K562 (cell line): ENCODE results near the gene PCDHB14. TPM values are rescaled to one million over a fixed set of nuclear protein-coding genes. Genes with fewer than 3 reads are reported as not detected.

ENCODE experiments used
- ATAC-seq: fragments of 200-7000 bp; cut with Tn5 transposase; 3 replicates; pipeline ENCODE4 v1.9.1; 2020; ENCODE audit warnings: moderate library complexity
- BruUV-seq: library from RNA; stranded (reverse); fragments of 400-500 nt; replicated peaks from 2 replicates; lab custom pipeline; 2021; lab: Mats Ljungman, UMichigan
- CTCF ChIA-PET: fragments of 300-600 bp; formaldehyde crosslinking; extraction: SDS; loops from one replicate; lab custom pipeline; 2021; ENCODE audit warnings: low intra/inter-chr PET ratio; lab: Yijun Ruan, JAX
- POLR2A ChIA-PET: fragments of 300-600, 350-650 bp; sonication (Branson Sonifier 250); formaldehyde crosslinking; extraction: SDS; loops from one replicate; lab custom pipeline; 2021; ENCODE audit warnings: antibody characterized with exemption, inconsistent platforms; lab: Yijun Ruan, JAX
- DNase-seq, 4 experiments: peaks; one replicate each; pipeline versions ENCODE4 v3.0.0 to v3.0.0-alpha.2; 2011 to 2018; ENCODE audit warnings: low spot score in 3 of 4, mixed read lengths in 3 of 4; ENCODE audit errors: extremely low read depth in 1 of 4
- FAIRE-seq: peaks from 2 replicates; lab custom pipeline; 2011; peaks lifted over from hg19 to GRCh38; lab: Jason Lieb, UNC
- H2AFZ ChIP-seq: 2 replicates; pipeline ENCODE4 v1.6.0; 2011; ENCODE audit warnings: low read depth, low read length, control low read depth, inconsistent platforms
- H3K27ac ChIP-seq: fragments of 200-600 bp; 3 replicates; pipeline ENCODE4 v1.8.0; 2011; ENCODE audit warnings: low read depth, mild to moderate bottlenecking, control low read depth, inconsistent platforms, low read length, moderate library complexity, mixed read lengths; ENCODE audit errors: extremely low read depth
- H3K27me3 ChIP-seq, 2 experiments: fragments of 300-600 bp in 1 of 2; 2 replicates in 1 of 2; 3 replicates in 1 of 2; pipeline versions ENCODE4 v1.6.0 to v1.8.0; 2011; ENCODE audit warnings: inconsistent platforms in 2 of 2, low read length in 2 of 2, mild to moderate bottlenecking in 1 of 2, mixed read lengths in 1 of 2, moderate library complexity in 1 of 2; ENCODE audit not compliant: control insufficient read depth in 2 of 2, insufficient read depth in 2 of 2
- H3K36me3 ChIP-seq: fragments of 300-600 bp; 3 replicates; pipeline ENCODE4 v1.8.0; 2011; ENCODE audit warnings: mild to moderate bottlenecking, low read length, inconsistent platforms; ENCODE audit not compliant: control insufficient read depth, insufficient read depth
- H3K4me1 ChIP-seq, 2 experiments: fragments of 200-600 bp in 1 of 2; replicated peaks in 1 of 2; 2 replicates in 1 of 2; 3 replicates in 1 of 2; pipeline versions ENCODE4 v1.5.1 to v1.8.0; 2011; ENCODE audit warnings: inconsistent platforms in 2 of 2, low read length in 2 of 2, mild to moderate bottlenecking in 1 of 2, mixed read lengths in 1 of 2, moderate library complexity in 1 of 2; ENCODE audit not compliant: control insufficient read depth in 2 of 2, insufficient read depth in 2 of 2
- H3K4me2 ChIP-seq: 2 replicates; pipeline ENCODE4 v1.6.1; 2011; ENCODE audit warnings: low read length, control low read depth, inconsistent platforms, mixed read lengths; ENCODE audit not compliant: insufficient read depth
- H3K4me3 ChIP-seq: fragments of 200-600 bp; sonication (generic), shearing (Covaris generic); 2 replicates; pipeline ENCODE4 v1.5.1; 2016; ENCODE audit warnings: control low read depth, inconsistent platforms
- H3K79me2 ChIP-seq: fragments of 200-600 bp; 3 replicates; pipeline ENCODE4 v1.8.0; 2011; ENCODE audit warnings: low read length, inconsistent platforms; ENCODE audit not compliant: control insufficient read depth, insufficient read depth
- H3K9ac ChIP-seq, 2 experiments: 2 replicates each; pipeline versions ENCODE4 v1.6.0 to v1.6.1; 2011; ENCODE audit warnings: low read depth in 2 of 2, low read length in 2 of 2, control low read depth in 1 of 2, inconsistent platforms in 1 of 2, mild to moderate bottlenecking in 1 of 2, mixed read lengths in 1 of 2; ENCODE audit not compliant: insufficient read depth in 1 of 2
- H3K9me1 ChIP-seq: one replicate; pipeline ENCODE4 v1.6.0; 2011; ENCODE audit warnings: inconsistent platforms, mild to moderate bottlenecking, low read length, moderate library complexity; ENCODE audit not compliant: control insufficient read depth, insufficient read depth
- H3K9me3 ChIP-seq: replicated peaks from 2 replicates; pipeline ENCODE4 v1.5.1; 2011; ENCODE audit warnings: low read depth, low read length, inconsistent platforms; ENCODE audit not compliant: control insufficient read depth, insufficient read depth
- H4K20me1 ChIP-seq: replicated peaks from 2 replicates; pipeline ENCODE4 v1.6.1; 2011; ENCODE audit warnings: low read length, inconsistent platforms, mixed read lengths; ENCODE audit not compliant: control insufficient read depth, insufficient read depth
- C11orf30 ChIP-seq: fragments of 450-650 bp; IDR thresholded peaks from 2 replicates; pipeline ENCODE4 v1.6.1; 2016; ENCODE audit warnings: low read depth, mild to moderate bottlenecking
- FOXP4 ChIP-seq: sonication (generic); formaldehyde crosslinking; IDR thresholded peaks from 2 replicates; pipeline ENCODE4 v1.8.0; 2022; ENCODE audit warnings: mild to moderate bottlenecking, missing genetic modification reagents, borderline replicate concordance
- ILK ChIP-seq: fragments of 450-650 bp; IDR thresholded peaks from 2 replicates; pipeline ENCODE4 v1.6.1; 2016; ENCODE audit warnings: missing genetic modification characterization, low read depth, mild to moderate bottlenecking, missing compliant biosample characterization, moderate library complexity, borderline replicate concordance
- MAFF ChIP-seq: IDR thresholded peaks from 2 replicates; pipeline ENCODE4 v1.6.1; 2012; ENCODE audit warnings: low read length, improper control_type of control experiment
- MEIS2 ChIP-seq: fragments of 450-650 bp; IDR thresholded peaks from 2 replicates; pipeline ENCODE4 v1.6.1; 2014; ENCODE audit warnings: mild to moderate bottlenecking; ENCODE audit not compliant: partially characterized antibody
- NBN ChIP-seq: fragments of 450-650 bp; IDR thresholded peaks from 2 replicates; pipeline ENCODE4 v1.6.1; 2016; ENCODE audit warnings: low read depth, mild to moderate bottlenecking
- NR3C1 ChIP-seq: sonication (generic); formaldehyde crosslinking; IDR thresholded peaks from 2 replicates; pipeline ENCODE4 v1.8.1; 2022; ENCODE audit warnings: missing genetic modification reagents
- POLR2AphosphoS5 ChIP-seq: IDR thresholded peaks from 2 replicates; pipeline ENCODE4 v1.6.1; 2011; ENCODE audit warnings: mild to moderate bottlenecking, low read depth, low read length, moderate library complexity; ENCODE audit not compliant: control insufficient read depth, insufficient read depth
- RBM39 ChIP-seq: fragments of 200-400 bp; formaldehyde crosslinking; optimal IDR thresholded peaks from 2 replicates; pipeline ENCODE3; 2018; ENCODE audit warnings: low read depth, low read length
- SNAPC5 ChIP-seq: fragments of 250-450 bp; sonication (Bioruptor Pico); IDR thresholded peaks from 2 replicates; pipeline ENCODE4 v1.8.0; 2021; ENCODE audit warnings: moderate library complexity, mild to moderate bottlenecking, inconsistent platforms
- U2AF1 ChIP-seq: fragments of 200-400 bp; formaldehyde crosslinking; optimal IDR thresholded peaks from 2 replicates; pipeline ENCODE3; 2017; ENCODE audit warnings: mild to moderate bottlenecking, low read depth, low read length, moderate library complexity
- ZNF316 ChIP-seq: fragments of 450-650 bp; IDR thresholded peaks from 2 replicates; pipeline ENCODE4 v1.6.1; 2016
- WGBS: fragments of 100-300 bp; shearing (Covaris generic); methylation state at CpG from one replicate; pipeline ENCODE4 v1.1.6; 2016; ENCODE audit warnings: low coverage, mixed read lengths; ENCODE audit not compliant: insufficient coverage; ENCODE audit errors: missing lambda C conversion rate; 5-methylcytosine and 5-hydroxymethylcytosine counted together
- in situ Hi-C: fragments of 300-500 bp; cut with MboI; formaldehyde crosslinking; loops from 4 replicates; pipeline ENCODE4 v1.15.0; 2018; ENCODE audit warnings: inconsistent platforms, mixed read lengths
- intact Hi-C: fragments of 100-400 bp; cut with micrococcal nuclease; formaldehyde crosslinking; loops from 2 replicates; pipeline ENCODE4 v1.14.2; 2022
- polyA plus RNA-seq, 8 experiments: library from polyadenylated mRNA; depleted of rRNA in 4 of 8; stranded (reverse) in 5 of 8; unstranded in 3 of 8; fragments of >200 nt; fragmentation: Nextera tagmentation in 2 of 8; fragmentation: Illumina TruSeq in 1 of 8; extraction: Ambion mirVana in 2 of 8; extraction: Trizol in 1 of 8; gene quantifications; 2 replicates each; pipeline versions ENCODE4 v1.2.1 to v1.2.3, GENCODE V29; 2011 to 2014; ENCODE audit warnings: inconsistent platforms in 1 of 8, missing spikeins in 1 of 8
- total RNA-seq, 7 experiments: library from RNA; depleted of rRNA in 6 of 7; stranded (reverse); fragments of >200 nt in 6 of 7; fragmentation: Illumina TruSeq in 2 of 7; extraction: Trizol in 2 of 7; gene quantifications; 2 replicates each; pipeline versions ENCODE4 v1.2.1 to v1.2.3, GENCODE V29; 2011 to 2021; ENCODE audit warnings: low replicate concordance in 1 of 7

Gene PCDHB14
- total and polyA plus RNA-seq, 9 of the 15 experiments (the other 6 are each of a cell fraction or from before 2014, with no cell fraction given), result not detected

- intact Hi-C loops (no loop called here), in situ Hi-C loops (no loop called here)
- Histone ChIP-seq H3K27ac (no peak overlapping the region), H3K9me1 (no peaks in the 10 kb centered on the region), H3K79me2 (no peaks in the 10 kb centered on the region), H3K9ac (no peak overlapping the region), H2AFZ (no peak overlapping the region), H3K9me3 (no peaks in the 10 kb centered on the region), H3K36me3 (no peaks in the 10 kb centered on the region), H3K4me3 (no peak overlapping the region), H4K20me1 (no peaks in the 10 kb centered on the region), H3K4me1 (no peaks in the 10 kb centered on the region), H3K27me3 (peaks cover 5 to 14% of the 10 kb centered on the region in 2 experiments; a peak in 1 of 5 replicates), H3K4me2 (no peak overlapping the region)
- CTCF ChIA-PET, result no interaction called here
- WGBS, result 0% methylated on average over 1 of the region's 1 CpG
- FAIRE-seq (no peak), DNase-seq (no peak), ATAC-seq (no peak)
- no peak for TF ChIP-seq NBN
- TF ChIP-seq SNAPC5 (CRISPR knock-in tag), result no peak
- no peak for TF ChIP-seq NR3C1 (CRISPR knock-in tag)
- TF ChIP-seq POLR2AphosphoS5, result no peak
- TF ChIP-seq U2AF1, result no peak
- no peak for TF ChIP-seq ILK (tag)
- no peak for TF ChIP-seq FOXP4 (CRISPR knock-in tag)
- TF ChIP-seq MAFF, result 0 out of 2 replicates have a peak, but pooled peaks have one; percentile 3
- peak; percentile 38; the same call in 1 of the 2 replicates for TF ChIP-seq C11orf30
- no peak for TF ChIP-seq MEIS2
- TF ChIP-seq RBM39, result no peak
- TF ChIP-seq ZNF316, result peak; percentile 78
- POLR2A ChIA-PET, result no interaction called here
- no TSS peak for BruUV-seq
These were observed 42.8 kb upstream of the PCDHB14 start for GRCh38 chr5:141180313-141180712.
